OCI-LY7 (cell line): ENCODE measurements around the gene HOXC11. TPM values are rescaled to one million over a fixed set of nuclear protein-coding genes. Genes with fewer than 3 reads are reported as not detected.

Experiments used
- BruUV-seq: library from RNA; stranded (reverse); fragments of 400-500 nt; replicated peaks from 2 replicates; lab custom pipeline; 2021; lab: Mats Ljungman, UMichigan
- CTCF ChIA-PET: fragments of 300-600 bp; sonication (Branson Sonifier 250); formaldehyde crosslinking; loops from one replicate; lab custom pipeline; 2022; ENCODE audit warnings: antibody characterized with exemption; ENCODE audit not compliant: unreplicated experiment; lab: Charles Lee
- POLR2A ChIA-PET: fragments of 300-600 bp; sonication (Branson Sonifier 250); formaldehyde crosslinking; loops from one replicate; lab custom pipeline; 2022; ENCODE audit warnings: antibody characterized with exemption; lab: Charles Lee
- DNase-seq: peaks from one replicate; pipeline ENCODE4 v3.0.0-alpha.2; 2015; ENCODE audit warnings: low spot score
- H2AFZ ChIP-seq: fragments of 200-600 bp; sonication (generic), shearing (Covaris generic); 2 replicates; pipeline ENCODE4 v1.6.1; 2014; ENCODE audit warnings: mild to moderate bottlenecking, antibody characterized with exemption, low read length, moderate library complexity
- H3K27ac ChIP-seq: fragments of 200-600 bp; sonication (generic); 2 replicates; pipeline ENCODE4 v1.5.1; 2014; ENCODE audit warnings: mixed run types, low read depth, mild to moderate bottlenecking, moderate library complexity, low read length, inconsistent platforms; ENCODE audit not compliant: poor library complexity, severe bottlenecking
- H3K36me3 ChIP-seq: fragments of 200-600 bp; sonication (generic); 2 replicates; pipeline ENCODE4 v1.6.1; 2014; ENCODE audit warnings: mild to moderate bottlenecking, antibody characterized with exemption, low read length, moderate library complexity, mixed read lengths; ENCODE audit not compliant: insufficient read depth
- H3K4me1 ChIP-seq: fragments of 200-600 bp; sonication (generic); 2 replicates; pipeline ENCODE4 v1.5.1; 2014; ENCODE audit warnings: mild to moderate bottlenecking, low read length; ENCODE audit not compliant: insufficient read depth, poor library complexity, severe bottlenecking
- H3K4me2 ChIP-seq: fragments of 200-600 bp; sonication (generic); 2 replicates; pipeline ENCODE4 v1.6.1; 2014; ENCODE audit warnings: mild to moderate bottlenecking, low read length
- H3K4me3 ChIP-seq: fragments of 200-600 bp; sonication (generic); 2 replicates; pipeline ENCODE4 v1.5.1; 2014; ENCODE audit warnings: mild to moderate bottlenecking, low read depth, low read length; ENCODE audit not compliant: poor library complexity, severe bottlenecking
- H3K79me2 ChIP-seq: fragments of 200-600 bp; sonication (generic); 2 replicates; pipeline ENCODE4 v1.6.1; 2016; ENCODE audit warnings: low read depth, mild to moderate bottlenecking, low read length, moderate library complexity, mixed read lengths; ENCODE audit not compliant: insufficient read depth
- H3K9me2 ChIP-seq: fragments of 200-600 bp; sonication (generic); 2 replicates; pipeline ENCODE4 v1.6.1; 2016; ENCODE audit warnings: mild to moderate bottlenecking, low read length, mixed read lengths; ENCODE audit not compliant: insufficient read depth
- H3K9me3 ChIP-seq: fragments of 200-600 bp; sonication (generic); 2 replicates; pipeline ENCODE4 v1.6.1; 2014; ENCODE audit warnings: mild to moderate bottlenecking, mixed run types, low read length, mixed read lengths
- H4K20me1 ChIP-seq: fragments of 200-600 bp; sonication (generic); 2 replicates; pipeline ENCODE4 v1.6.1; 2014; ENCODE audit warnings: mild to moderate bottlenecking, antibody characterized with exemption, low read length, moderate library complexity, mixed read lengths; ENCODE audit not compliant: insufficient read depth
- EZH2phosphoT487 ChIP-seq: fragments of 200-600 bp; sonication (generic); IDR thresholded peaks from 2 replicates; pipeline ENCODE4 v1.6.1; 2018; ENCODE audit warnings: low read depth, borderline replicate concordance, mild to moderate bottlenecking, mixed run types, antibody characterized with exemption, low read length, moderate library complexity, mixed read lengths
- intact Hi-C: fragments of 100-400 bp; cut with micrococcal nuclease; formaldehyde crosslinking; loops from one replicate; pipeline ENCODE4 v1.10.0; 2022; ENCODE audit not compliant: unreplicated experiment
- total RNA-seq, 2 experiments: library from RNA; depleted of rRNA in 1 of 2; stranded (reverse); fragments of >200 nt in 1 of 2; shearing (Covaris generic) in 1 of 2; gene quantifications; 2 replicates each; pipeline ENCODE4 v1.2.3, GENCODE V29; 2014 to 2022
- TF ChIP-seq, protein P1 (sequence below): fragments of 200-600 bp; sonication (generic); conservative IDR thresholded peaks from 2 replicates; pipeline ENCODE4 v1.5.1; 2014; ENCODE audit warnings: mild to moderate bottlenecking, antibody characterized with exemption, low read length, moderate library complexity, mixed read lengths

HOXC11 gene
- total RNA-seq, 2 experiments from 2014 or later, result 1.4 to 2.7 TPM

- intact Hi-C loops, result no loop called here
- ChIA-PET POLR2A (no interaction called here), CTCF (no interaction called here)
- H3K4me3 ChIP-seq, result no peak overlapping the region
- no peaks in the 10 kb centered on the region for H3K4me1 ChIP-seq
- DNase-seq, result no peak
- no peak overlapping the region for H2AFZ ChIP-seq
- no peaks in the 10 kb centered on the region for H3K9me2 ChIP-seq
- H3K4me2 ChIP-seq, result no peak overlapping the region; the same call in 1 of the 2 replicates
- no peaks in the 10 kb centered on the region for H4K20me1 ChIP-seq
- no peak for TF ChIP-seq EZH2phosphoT487
- TF ChIP-seq, protein P1, sequence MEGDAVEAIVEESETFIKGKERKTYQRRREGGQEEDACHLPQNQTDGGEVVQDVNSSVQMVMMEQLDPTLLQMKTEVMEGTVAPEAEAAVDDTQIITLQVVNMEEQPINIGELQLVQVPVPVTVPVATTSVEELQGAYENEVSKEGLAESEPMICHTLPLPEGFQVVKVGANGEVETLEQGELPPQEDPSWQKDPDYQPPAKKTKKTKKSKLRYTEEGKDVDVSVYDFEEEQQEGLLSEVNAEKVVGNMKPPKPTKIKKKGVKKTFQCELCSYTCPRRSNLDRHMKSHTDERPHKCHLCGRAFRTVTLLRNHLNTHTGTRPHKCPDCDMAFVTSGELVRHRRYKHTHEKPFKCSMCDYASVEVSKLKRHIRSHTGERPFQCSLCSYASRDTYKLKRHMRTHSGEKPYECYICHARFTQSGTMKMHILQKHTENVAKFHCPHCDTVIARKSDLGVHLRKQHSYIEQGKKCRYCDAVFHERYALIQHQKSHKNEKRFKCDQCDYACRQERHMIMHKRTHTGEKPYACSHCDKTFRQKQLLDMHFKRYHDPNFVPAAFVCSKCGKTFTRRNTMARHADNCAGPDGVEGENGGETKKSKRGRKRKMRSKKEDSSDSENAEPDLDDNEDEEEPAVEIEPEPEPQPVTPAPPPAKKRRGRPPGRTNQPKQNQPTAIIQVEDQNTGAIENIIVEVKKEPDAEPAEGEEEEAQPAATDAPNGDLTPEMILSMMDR, result no peak
- no peaks in the 10 kb centered on the region for H3K9me3 ChIP-seq
- no TSS peak for BruUV-seq
- H3K36me3 ChIP-seq, result no peaks in the 10 kb centered on the region
- H3K27ac ChIP-seq, result no peak overlapping the region
- H3K79me2 ChIP-seq, result no peaks in the 10 kb centered on the region
Observed at GRCh38 chr12:53937596-53938325, 35.2 kb upstream of the HOXC11 start.

DNA sequence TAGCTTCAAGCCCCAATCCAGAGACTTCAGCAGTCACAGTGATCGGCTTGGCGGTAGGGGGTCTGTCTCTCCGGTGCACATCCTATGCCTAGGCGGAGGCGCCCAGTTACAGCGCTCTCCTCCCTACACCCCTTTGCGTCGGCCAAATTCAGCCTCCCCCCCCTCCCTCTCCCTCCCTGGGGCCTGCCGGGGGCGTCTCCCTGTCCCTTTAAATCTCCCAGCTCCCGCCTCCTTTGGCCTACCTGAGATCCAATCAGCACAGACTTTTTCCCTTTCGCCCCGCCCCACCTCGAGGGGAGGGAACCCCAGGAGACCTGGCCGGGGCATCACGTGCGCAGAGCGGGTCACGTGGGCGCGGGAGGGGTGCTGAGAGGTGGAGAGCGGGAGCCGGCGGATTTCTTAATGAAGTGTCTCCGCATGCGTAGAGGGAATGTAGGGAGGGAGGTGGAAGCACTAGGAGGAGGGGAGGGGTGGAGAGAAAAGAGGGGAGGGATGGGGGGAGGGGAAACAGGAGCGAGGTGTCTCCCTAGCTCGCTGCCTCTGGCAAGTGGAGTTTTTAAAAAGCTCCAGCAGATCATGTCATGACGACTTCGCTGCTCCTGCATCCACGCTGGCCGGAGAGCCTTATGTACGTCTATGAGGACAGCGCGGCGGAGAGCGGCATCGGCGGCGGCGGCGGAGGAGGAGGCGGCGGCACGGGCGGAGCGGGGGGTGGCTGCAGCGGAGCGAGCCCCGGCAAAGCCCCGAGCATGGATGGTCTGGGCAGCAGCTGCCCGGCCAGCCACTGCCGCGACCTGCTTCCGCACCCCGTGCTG lies 34.4 kb upstream of the HOXC11 start, which contains the start of gene HOXC13:
HOXC13 (plus strand) TSS at position 506 of the 815 bp plus-strand sequence; CDS start at position 582, 76 bp downstream.
- POLR2A ChIA-PET, result no interaction called here
- no peaks in the 10 kb centered on the region for H4K20me1 ChIP-seq
- H3K4me3 ChIP-seq, result peak within 1 kb of the TSS; percentile 16
- CTCF ChIA-PET, result interaction anchor here (0.6 kb wide), 1 partner anchor 106 kb away, joined by 3 read pairs; no protein-coding TSS in a partner anchor
- H3K9me2 ChIP-seq, result no peaks in the 10 kb centered on the region
- H3K4me1 ChIP-seq, result no peaks in the 10 kb centered on the region
- intact Hi-C loops, result no loop called here
- no peaks in the 10 kb centered on the region for H3K9me3 ChIP-seq
- peak; percentile 68 for DNase-seq
- H3K79me2 ChIP-seq, result no peaks in the 10 kb centered on the region
- TF ChIP-seq, protein P1, result no peak
- TF ChIP-seq EZH2phosphoT487, result no peak
- H3K36me3 ChIP-seq, result no peaks in the 10 kb centered on the region
- BruUV-seq, result no TSS peak
- peak within 1 kb of the TSS; percentile 33 for H3K4me2 ChIP-seq
- H2AFZ ChIP-seq, result 0 out of 2 replicates have a peak within 1 kb of the TSS, but pooled peaks have one; percentile 37
- H3K27ac ChIP-seq, result no peak within 1 kb of the TSS
